ENCODE measurements around the gene TAS1R3.
"Not testable (repeated sequence)": the region's sequence is repeated elsewhere in the genome, so short reads cannot be mapped to it uniquely, and the experiment has no call there.

TAS1R3 gene

DNA sequence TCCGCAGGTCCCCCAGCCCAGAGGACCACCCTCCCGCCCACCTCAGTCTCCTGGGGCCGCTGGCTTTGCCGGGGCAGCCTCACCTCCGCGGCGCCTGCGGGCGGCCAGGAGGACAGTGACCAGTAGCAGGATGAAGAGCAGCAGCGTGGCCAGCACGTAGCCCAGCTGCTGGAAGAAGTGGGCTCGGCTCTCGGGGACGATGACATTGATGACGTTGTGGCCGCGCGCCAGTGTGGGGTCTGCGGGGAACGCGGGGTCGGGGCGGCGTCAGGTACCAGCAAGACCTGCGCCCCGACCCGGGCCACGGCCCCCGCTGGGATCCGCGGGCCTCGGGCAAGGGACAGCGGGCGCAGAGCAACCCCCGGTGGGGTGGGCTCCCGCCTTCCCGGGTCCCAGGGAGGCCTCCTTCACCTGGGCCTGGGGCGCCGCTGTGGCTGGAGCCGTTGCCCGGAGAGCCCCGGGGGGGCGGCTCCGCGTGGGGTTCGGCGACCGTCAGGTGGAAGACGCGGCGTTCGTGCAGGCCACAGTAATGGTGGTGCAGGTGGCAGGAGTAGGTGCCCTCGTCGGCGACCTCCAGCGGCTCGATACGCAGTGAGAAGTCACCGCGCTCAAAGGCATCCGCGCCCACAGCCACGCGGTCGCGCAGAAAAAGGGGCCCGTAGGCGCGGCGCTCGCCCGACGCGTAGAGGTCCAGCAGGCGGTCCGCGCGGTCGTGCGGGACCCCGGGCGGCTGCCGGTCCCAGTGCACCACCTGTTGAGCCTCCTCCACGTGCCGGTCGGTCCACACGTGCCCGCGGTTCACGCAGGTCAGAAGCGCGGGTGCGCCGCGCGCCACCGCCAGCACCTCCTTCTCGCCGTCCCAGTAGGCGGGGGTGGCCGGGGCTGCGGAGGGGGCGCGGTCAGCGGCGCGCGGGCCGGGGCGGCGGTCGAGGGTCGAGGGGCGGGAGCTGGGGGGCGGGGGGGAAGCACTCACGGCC is 23.5 kb downstream of the TAS1R3 start:
- peak; percentile 44 for DNase-seq

DNA sequence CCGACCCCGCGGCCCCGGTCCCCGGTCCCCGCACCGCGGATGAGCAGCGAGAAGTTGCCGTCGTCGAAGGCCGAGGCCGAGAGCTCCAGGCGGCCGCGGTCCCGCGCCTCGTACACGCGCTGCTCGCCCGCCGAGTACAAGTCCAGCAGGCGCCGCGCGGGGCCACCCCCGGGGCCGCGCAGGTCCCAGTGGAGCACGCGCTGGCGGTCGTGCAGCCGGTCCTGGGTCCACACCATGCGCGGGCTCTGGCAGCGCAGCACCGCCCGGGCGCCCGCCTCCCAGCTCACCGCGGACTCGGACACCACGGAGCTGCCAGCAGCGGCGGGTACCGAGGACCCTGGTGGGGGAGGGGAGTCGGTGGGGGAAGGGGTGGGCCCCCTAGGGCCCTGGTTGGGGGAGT is 24.3 kb downstream of the TAS1R3 start:
- peak; percentile 50 for DNase-seq

DNA sequence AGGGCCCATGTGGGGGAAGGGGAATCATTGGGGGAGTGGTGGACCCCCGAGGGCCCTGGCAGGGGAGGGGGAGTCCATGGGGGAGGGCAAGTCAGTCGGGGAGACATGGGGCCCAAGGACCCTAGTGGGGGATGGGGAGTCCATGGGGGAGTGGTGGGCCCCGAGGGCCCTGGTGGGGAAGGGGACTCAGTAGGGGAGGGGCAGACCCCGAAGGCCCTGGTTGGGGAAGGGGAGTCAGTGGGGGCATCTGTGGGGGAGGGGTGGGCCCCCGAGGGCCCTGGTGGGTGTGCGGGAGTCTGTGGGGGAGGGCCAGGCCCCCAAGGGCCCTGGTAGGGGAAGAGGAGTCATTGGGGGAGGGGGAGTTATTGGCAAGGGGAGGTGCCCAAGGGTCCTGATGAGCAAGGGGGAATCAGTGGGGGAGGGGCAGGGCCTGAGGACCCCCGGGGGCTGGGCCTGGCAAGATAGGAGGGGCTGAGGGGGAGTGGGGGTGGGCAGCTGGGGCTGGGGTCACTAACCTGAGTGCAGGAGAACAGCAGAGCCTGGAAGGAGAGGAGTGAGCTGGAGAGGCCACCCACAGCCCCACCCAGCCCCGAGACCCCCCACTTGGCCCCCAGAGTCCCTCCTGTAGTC is 25.2 kb downstream of the TAS1R3 start:
- DNase-seq, result peak; percentile 48

DNA sequence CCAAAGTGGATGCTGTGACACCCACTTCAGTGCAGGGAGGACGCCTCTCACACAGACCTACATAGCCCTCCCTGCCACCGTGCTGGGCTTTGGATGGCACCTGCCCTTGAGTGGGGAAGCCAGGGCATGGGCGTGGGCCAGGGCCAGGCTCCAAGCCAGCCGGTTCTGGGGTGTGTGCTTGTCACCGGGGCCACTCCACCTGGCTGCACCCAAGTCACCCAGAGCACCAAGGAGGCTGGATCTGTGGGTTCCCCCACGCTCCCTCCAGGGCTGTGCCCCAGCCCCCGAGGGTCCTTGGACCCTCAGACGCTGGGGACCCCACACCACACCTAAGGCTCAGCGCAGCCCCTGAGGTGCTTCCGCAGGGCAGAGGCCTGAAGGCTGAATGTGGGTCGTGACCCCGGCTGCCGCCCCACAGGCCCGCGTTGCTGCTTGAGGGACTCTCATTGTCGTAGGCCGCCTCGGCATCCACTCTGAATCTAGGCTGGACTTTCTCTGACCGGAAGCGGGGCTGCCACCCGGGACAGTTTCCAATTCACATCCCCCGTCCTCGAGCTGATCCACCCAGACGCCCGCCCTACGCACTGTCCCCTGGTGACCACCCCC is 25.8 kb downstream of the TAS1R3 start:
- peak; percentile 52 for DNase-seq

- no peak for DNase-seq
Measured at GRCh38 chr1:1357871-1358432, 26.9 kb downstream of the TAS1R3 start.

GRCh38 chr1:1358433-1359271 is 27.6 kb downstream of the TAS1R3 start, which contains the start of gene MXRA8:
Gene MXRA8 (minus strand): TSS chr1:1358555. CDS start chr1:1358504, 51 bp downstream.
- DNase-seq, result peak; percentile 95

GRCh38 chr1:1359308-1359663 is 28.2 kb downstream of the TAS1R3 start:
- peak; percentile 78 for DNase-seq

DNA sequence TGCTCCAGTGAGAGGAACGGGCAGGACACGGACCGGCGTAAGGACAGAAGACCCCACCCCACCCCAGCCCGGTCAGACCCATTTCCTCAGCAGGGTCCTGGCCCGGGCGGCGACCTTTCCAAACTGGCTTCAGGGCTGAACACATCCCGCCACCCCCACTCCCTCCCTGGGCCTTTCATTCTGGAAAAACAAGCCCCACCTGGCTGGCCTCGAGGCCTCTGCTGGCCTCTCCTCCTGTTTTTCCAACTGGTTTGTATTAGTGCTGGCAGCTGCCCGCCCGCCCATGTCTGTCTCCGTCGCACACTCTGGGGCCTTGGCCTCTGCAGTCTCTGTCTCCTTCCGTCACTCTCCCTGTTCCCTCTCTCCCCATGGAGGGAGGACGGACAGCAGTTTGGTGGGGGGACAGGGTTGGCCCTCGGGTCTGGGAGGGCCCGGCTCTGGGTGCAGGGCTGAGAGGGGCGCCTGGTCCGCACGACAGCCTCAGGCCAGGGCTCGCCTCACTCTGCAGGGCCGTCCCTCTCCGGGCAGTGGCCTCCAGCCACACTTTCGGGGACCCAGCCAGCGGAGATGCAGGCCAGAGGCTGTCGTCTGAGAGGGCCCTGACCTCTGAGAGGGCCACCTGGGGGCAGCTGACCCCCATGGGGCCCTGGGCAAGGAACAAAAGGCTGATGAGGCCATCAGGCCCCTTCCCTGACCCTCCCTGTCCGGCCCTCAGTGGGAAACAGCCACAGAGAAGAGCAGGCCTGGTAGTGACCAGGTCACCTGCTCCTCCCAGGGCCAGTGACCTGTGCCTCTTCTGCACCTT is 28.8 kb downstream of the TAS1R3 start:
- peak; percentile 88 for DNase-seq

GRCh38 chr1:1360506-1361169 is 29.6 kb downstream of the TAS1R3 start:
- peak; percentile 85 for DNase-seq

DNA sequence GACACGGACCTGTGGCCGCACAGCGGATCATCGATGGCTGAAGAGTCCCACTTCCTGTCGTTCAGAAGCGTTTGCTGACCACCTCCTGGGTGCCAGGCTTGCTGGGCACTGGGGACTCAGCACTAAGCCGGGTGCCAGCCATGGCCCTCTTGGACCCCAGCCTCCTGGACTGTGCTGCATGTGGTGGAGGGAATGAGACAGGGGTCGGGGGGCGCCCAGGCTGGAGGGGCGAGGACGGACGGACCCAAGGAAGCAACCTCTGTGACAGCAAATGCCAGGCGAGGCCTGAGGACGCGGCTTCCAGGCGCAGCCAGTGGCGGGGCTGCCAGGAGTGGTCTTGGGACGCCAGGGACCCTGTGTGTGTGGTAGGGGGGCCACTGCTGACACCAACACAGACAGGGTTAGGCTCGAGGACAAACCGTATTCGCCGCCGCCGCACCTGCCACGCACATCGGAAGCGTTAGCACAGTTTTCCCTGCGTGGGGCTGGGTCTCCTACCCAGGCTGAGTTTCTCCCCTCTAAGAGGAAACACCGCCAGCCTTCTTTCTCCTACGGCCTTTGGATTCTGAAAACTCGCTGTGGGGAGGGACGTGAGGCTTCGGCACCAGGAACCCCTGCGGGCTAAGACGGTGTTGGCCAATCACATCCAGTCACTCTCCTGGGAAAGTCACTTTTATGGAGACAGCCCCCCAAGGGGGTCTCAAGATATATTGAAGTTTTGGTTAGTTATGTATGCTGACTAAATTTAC is 30.3 kb downstream of the TAS1R3 start:
- DNase-seq, result no peak

DNA sequence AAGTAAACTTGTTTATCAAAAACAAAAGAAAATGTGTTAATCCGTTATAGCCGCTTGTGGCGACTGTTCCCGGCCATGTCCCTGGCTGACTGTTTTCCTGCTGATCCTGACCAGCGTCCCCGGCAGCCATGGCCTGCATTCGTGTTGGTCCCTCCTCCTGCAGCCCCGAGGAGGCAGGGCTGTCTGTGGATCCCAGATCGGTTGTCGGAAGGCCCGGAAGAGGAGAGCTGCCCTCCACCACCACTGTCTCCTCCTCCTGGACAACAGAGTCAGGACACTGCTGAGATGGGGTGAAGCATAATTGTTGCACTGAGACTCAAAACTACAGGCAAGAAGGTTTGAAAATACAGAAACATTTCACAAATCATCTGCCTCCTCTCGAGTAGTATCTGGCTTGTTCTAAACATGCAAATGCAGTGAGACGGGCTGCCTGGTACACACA is 30.9 kb downstream of the TAS1R3 start:
- DNase-seq, result peak; percentile 84

- no peak for DNase-seq
Measured at GRCh38 chr1:1364266-1364665, 33.2 kb downstream of the TAS1R3 start.

DNA sequence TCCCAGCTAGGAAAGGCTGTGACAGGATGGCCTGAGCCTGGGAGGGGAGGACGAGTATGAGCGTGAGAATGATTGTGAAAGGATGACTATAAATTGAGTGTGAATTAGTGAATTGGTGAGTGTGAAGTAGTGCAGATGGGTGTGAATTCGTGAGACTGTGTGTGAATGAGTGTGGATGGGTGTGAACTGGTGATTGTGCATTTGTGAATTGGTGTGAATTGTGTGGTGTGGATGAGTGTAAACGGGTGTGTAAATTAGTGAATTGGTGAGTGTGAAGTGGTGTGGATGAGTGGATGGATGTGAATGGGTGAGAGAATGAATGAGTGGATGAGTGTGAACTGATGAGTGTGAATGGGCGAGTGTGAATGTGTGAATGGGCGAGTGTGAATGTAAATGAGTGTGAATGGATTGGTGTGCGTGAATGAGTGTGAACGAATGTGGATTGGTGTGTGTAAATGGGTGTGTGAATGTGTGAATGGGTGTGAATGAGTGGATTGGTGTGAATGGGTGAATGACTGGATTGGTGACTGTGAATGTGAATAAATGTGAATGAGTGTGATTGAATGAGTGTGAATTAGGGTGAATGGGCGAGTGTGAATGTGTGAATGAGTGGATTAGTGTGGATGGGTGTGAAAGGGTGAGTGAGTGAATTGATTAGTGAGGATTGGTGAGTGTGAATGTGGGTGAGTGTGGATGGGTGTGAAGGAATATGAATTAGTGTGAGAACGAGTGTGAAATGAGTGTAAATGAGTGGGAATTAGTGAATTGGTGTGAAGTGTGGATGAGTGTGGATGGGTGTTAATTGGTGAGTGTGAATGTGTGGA is 35.0 kb downstream of the TAS1R3 start:
- no peak for DNase-seq

DNA sequence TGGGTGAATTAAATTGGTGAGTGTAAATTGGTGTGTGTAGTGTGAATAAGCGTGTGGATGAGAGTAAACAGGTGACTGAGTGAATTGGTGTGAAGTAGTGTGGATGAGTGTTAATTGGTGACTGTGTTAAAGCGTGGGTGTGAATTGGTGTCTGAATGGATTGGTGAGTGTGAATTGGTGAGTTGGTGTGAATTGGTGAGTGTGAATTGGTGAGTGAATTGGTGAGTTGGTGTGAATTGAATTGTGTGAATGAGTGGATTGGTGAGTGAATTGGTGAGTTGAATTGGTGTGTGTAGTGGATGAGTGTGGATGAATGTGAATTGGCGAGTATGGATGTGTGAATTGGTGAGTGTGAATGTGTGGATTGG is 35.6 kb downstream of the TAS1R3 start:
- no peak for DNase-seq

DNA sequence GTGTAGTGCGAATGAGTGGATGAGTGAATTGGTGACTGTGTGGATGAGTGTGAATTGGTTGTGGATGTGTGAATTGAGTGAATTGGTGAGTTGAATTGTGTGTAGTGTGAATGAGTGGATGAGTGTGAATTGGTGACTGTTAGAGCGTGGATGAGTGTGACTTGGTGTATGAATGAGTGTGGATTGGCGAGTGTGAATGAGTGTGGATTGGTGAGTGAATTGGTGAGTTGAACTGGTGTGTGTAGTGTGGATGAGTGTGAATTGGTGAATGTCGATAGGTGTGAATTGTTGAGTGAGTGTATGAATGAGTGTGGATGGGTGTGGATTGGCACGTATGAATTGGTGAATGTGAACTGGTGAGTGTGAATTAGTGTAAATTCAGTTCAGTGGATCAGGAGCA is 36.2 kb downstream of the TAS1R3 start:
- DNase-seq, result no peak

DNA sequence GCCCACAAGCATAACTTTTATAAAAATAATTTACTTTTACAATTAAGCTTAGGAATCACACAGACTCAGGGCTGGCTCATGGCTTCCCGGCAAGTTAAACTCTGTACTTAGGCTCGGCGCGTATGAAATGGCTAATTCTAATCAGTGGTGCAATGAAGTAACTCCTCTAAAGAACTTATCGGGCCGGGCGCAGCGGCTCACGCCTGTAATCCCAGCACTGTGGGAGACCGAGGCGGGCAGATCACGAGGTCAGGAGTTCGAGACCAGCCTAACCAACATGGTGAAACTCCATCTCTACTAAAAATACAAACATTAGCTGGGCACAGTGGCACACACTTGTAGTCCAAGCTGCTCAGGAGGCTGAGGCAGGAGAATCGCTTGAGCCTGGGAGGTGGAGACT is 39.0 kb downstream of the TAS1R3 start:
- DNase-seq, result not testable (repeated sequence)

DNA sequence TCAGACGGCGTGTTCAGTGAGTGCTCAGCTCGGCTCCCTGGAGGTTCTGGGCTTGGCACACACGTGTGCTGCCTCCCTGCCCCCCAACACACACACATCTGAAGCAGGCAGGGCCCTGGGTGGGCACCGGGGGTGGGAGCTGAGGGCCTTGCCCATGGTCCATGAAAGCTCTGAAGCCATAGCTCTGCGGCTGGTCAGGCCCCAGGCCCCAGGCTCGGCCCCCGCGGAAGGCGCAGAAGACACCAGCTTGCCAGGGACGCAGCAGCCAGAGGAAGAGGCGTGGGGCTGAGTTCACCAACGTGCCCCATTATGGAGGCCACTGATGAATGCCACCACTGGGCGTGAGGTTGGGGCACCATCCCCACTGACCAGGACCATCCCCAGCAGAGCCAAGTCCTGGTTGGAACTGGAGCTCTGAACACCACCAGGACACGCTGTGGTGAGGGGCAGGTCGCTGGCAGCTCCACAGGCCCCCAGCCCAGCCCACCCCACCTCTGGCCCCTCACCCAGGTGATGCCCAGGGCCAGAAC is 39.8 kb downstream of the TAS1R3 start:
- DNase-seq, result peak; percentile 42

- DNase-seq, result peak; percentile 75
Measured at GRCh38 chr1:1371364-1371745, 40.3 kb downstream of the TAS1R3 start.
